Calu3 (cell line): ENCODE data around the gene TRIP6. TPM values are rescaled to one million over a fixed set of nuclear protein-coding genes. Genes with fewer than 3 reads are reported as not detected.

ENCODE experiments used
- BruUV-seq: library from RNA; stranded (reverse); fragments of 400-500 nt; replicated peaks from 2 replicates; lab custom pipeline; 2021; lab: Mats Ljungman, UMichigan
- CTCF ChIA-PET: fragments of 300-600 bp; sonication (Branson Sonifier 250); formaldehyde crosslinking; loops from one replicate; lab custom pipeline; 2022; ENCODE audit warnings: antibody characterized with exemption; lab: Charles Lee
- DNase-seq: peaks from one replicate; pipeline ENCODE4 v3.0.0; 2022
- H3K27ac Mint-ChIP-seq: one replicate; pipeline ENCODE4 v1.8.0; 2022; ENCODE audit warnings: mixed read lengths; ENCODE audit not compliant: unreplicated experiment
- H3K27me3 Mint-ChIP-seq: one replicate; pipeline ENCODE4 v1.8.0; 2022; ENCODE audit warnings: mixed read lengths; ENCODE audit not compliant: unreplicated experiment
- H3K36me3 Mint-ChIP-seq: one replicate; pipeline ENCODE4 v1.8.0; 2022; ENCODE audit warnings: mild to moderate bottlenecking, moderate library complexity, mixed read lengths; ENCODE audit not compliant: insufficient read depth, unreplicated experiment
- H3K4me1 Mint-ChIP-seq: one replicate; pipeline ENCODE4 v1.8.0; 2022; ENCODE audit warnings: mild to moderate bottlenecking, low read depth, mixed read lengths; ENCODE audit not compliant: unreplicated experiment
- H3K4me3 Mint-ChIP-seq: one replicate; pipeline ENCODE4 v1.8.0; 2022; ENCODE audit warnings: mild to moderate bottlenecking, low read depth, moderate library complexity, mixed read lengths; ENCODE audit not compliant: unreplicated experiment
- H3K9me3 Mint-ChIP-seq: one replicate; pipeline ENCODE4 v1.8.0; 2022; ENCODE audit warnings: low read depth, mixed read lengths; ENCODE audit not compliant: unreplicated experiment
- intact Hi-C: fragments of 100-400 bp; cut with micrococcal nuclease; formaldehyde crosslinking; loops from one replicate; pipeline ENCODE4 v1.10.0; 2022; ENCODE audit not compliant: unreplicated experiment
- total RNA-seq: library from RNA; stranded (reverse); gene quantifications from 2 replicates; pipeline ENCODE4 v1.2.3, GENCODE V29; 2022
- TF ChIP-seq, protein P1 (sequence below): fragments of 200-600 bp; IDR thresholded peaks from one replicate; pipeline ENCODE4 v1.8.0; 2022; ENCODE audit warnings: antibody characterized with exemption; ENCODE audit not compliant: unreplicated experiment

Gene TRIP6
- total RNA-seq, 1 experiment from 2014 or later = 50.0 TPM

DNA sequence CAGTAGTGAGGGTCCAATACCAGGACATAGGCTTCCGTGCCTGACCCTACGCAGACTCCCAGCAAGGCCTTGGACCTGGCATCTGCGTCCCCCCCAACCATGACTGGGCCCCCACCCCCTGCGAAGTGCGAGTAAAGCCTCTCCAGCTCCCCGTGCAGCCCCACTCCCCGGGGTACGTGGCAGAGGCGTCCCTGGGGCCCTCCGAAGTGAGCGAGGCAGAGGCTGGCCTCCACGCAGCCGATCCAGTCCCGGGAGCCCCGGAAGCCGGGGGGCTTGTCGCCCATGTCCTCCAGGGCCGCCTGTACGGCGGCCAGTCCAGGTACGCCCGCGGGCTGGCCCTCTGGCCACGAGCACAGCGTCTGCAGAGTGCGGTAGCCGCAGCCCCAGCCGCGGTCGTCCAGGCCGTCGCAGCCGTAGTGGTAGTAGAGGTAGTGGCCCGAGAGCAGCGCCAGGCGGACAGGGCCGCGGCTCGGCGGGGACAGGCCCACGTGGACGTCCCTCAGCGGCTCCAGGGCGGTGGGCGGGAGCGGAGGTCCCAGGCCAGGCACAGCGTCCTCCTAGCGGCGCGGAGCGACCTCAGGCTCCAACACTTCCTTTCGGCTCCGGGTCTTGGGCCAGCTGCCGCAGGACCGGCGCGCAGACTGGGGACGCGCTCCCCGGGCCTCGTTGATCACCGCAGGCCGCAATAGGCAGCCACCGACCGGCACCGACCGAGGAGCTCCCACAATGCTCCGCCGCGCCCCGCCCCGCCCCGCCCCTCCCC lies 22.0 kb downstream of the TRIP6 start, which contains the start of gene UFSP1:
Gene UFSP1 (minus strand): TSS at position 728 of the 763 bp plus-strand sequence. CDS start 444 bp downstream, at position 284.
- intact Hi-C loops = no loop called here
- TF ChIP-seq, protein P1, sequence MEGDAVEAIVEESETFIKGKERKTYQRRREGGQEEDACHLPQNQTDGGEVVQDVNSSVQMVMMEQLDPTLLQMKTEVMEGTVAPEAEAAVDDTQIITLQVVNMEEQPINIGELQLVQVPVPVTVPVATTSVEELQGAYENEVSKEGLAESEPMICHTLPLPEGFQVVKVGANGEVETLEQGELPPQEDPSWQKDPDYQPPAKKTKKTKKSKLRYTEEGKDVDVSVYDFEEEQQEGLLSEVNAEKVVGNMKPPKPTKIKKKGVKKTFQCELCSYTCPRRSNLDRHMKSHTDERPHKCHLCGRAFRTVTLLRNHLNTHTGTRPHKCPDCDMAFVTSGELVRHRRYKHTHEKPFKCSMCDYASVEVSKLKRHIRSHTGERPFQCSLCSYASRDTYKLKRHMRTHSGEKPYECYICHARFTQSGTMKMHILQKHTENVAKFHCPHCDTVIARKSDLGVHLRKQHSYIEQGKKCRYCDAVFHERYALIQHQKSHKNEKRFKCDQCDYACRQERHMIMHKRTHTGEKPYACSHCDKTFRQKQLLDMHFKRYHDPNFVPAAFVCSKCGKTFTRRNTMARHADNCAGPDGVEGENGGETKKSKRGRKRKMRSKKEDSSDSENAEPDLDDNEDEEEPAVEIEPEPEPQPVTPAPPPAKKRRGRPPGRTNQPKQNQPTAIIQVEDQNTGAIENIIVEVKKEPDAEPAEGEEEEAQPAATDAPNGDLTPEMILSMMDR = no peak
- BruUV-seq = no TSS peak
- CTCF ChIA-PET = interaction anchor here (0.5 to 1.4 kb wide), 11 partner anchors 14 to 394 kb away, joined by 3 to 17 read pairs (median 5); partner anchors contain the start of genes POP7 and SRRT
- Mint-ChIP-seq H3K27ac (peak within 1 kb of the TSS; percentile 61), H3K9me3 (no peaks in the 10 kb centered on the region), H3K4me1 (peaks cover 18% of the 10 kb centered on the region), H3K36me3 (peaks cover 56% of the 10 kb centered on the region), H3K4me3 (peak within 1 kb of the TSS; percentile 67), H3K27me3 (no peaks in the 10 kb centered on the region)
- no peak for DNase-seq

DNA sequence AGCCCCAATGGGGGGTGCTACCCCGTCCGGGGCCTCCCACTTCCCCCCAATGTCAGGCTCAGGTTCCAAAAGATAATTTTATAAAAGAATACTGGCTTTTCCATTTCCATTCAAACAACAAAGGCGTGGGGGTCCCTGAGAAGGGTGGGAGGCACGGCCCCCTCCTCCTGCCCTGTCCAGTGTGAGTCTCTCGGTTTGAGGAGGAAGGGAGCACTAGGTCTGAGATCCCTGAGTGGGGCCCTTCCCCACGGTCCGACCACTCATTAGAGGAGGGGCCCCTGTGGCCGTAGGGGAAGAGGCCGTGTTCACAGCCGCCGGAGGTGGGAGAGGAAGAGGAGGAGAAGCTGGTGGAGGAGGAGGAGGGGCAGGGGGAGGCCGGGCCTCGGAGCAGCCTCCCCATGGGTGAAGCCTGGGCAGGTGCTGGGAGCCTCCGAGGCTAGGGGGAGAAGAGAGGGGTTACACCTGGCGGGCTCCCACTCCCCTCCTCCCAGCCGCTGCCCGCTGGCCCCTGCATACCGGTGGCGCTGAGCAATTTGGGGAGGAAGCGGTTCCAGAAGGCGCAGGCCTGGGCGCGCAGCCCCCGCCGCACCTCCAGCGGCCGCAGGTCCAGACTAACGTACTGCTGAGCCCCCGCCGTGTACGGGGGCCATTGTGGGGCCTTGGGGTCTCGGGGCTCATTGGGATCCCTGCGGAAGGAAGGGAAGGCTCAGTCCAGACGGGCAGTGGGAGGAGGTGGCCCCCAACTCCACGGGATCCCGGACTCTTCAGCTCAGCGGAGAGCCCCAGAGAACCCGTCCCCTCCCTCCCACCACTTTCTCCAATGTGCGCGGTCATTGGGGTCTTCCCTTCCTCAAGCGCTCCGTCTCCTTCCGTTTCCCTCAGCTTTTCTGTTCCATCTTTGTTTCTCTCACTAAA lies 23.7 kb downstream of the TRIP6 start:
- no peak for DNase-seq
- peaks cover 20% of the 10 kb centered on the region for H3K4me1 Mint-ChIP-seq
- CTCF ChIA-PET = interaction anchor here (0.7 to 1.4 kb wide), 2 partner anchors 185 to 327 kb away, joined by 3 to 17 read pairs; partner anchors contain the start of gene POP7
- TF ChIP-seq, protein P1 = no peak
- H3K36me3 Mint-ChIP-seq = peaks cover 47% of the 10 kb centered on the region
- H3K4me3 Mint-ChIP-seq = peak overlapping the region; percentile 67
- no TSS peak for BruUV-seq
- intact Hi-C loops = loop anchor here (10.0 kb wide), 1 partner anchor 74 kb away; the partner anchor contains the start of gene MUC12
- H3K27ac Mint-ChIP-seq = peak overlapping the region; percentile 65
- no peaks in the 10 kb centered on the region for H3K9me3 Mint-ChIP-seq
- H3K27me3 Mint-ChIP-seq = peaks cover 5% of the 10 kb centered on the region

DNA sequence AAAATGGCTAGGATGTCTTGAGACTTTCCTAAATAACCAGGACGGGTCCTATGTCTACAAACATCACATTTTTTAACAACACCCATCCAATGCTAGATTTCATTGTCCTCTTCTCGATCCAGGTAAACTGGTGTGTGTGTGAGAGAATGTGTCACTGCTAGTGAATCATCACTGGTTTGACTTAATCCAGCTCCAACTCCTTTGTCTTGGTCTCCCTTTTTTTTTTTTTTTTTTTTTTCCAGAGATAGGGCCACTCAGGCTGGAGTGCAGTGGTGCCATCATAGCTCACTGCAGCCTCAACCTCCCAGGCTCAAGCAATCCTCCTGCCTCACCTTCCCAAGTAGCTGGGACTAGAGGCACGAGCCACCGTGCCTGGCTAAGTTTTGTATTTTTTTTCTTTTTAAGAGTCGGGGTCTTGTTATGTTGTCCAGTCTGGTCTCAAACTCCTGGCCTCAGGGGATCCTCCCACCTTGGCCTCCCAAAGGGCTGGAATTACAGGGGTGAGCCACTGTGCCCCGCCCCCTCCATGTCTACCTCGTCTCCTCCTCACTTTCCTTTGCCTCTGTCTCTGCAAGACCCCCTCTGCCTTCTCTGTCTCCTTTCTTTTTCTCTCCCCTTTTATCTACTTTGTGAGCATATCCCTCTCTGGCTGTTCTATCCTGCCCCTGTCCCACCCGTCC lies 24.5 kb downstream of the TRIP6 start:
- intact Hi-C loops = loop anchor here (10.0 kb wide), 1 partner anchor 73 kb away; the partner anchor contains the start of gene MUC12
- DNase-seq = no peak

More for the DNA sequence above, 24.5 kb downstream of the TRIP6 start:
- H3K4me3 Mint-ChIP-seq = peak overlapping the region; percentile 67
- peaks cover 50% of the 10 kb centered on the region for H3K36me3 Mint-ChIP-seq
- peak overlapping the region; percentile 65 for H3K27ac Mint-ChIP-seq
- TF ChIP-seq, protein P1 = no peak
- BruUV-seq = no TSS peak
- no peaks in the 10 kb centered on the region for H3K9me3 Mint-ChIP-seq
- CTCF ChIA-PET = no interaction called here
- H3K4me1 Mint-ChIP-seq = peaks cover 26% of the 10 kb centered on the region
- H3K27me3 Mint-ChIP-seq = peaks cover 13% of the 10 kb centered on the region
